Measurements from ENCODE around the gene FIZ1.
A peak's percentile ranks its signal among the peaks of the same experiment; 100 is the strongest.
"Not testable (repeated sequence)": the region's sequence is repeated elsewhere in the genome, so short reads cannot be mapped to it uniquely, and the experiment has no call there.

FIZ1 gene

GRCh38 chr19:55590109-55590508 is 9.2 kb downstream of the FIZ1 start:
- Histone ChIP-seq H3K4me1 (ENCODE audit: control insufficient read depth in 5 of 5, insufficient read depth in 5 of 5, low read length in 5 of 5) (peaks cover 3 to 22% (median 17%) of the 10 kb centered on the region in 5 donors), H3K36me3 (ENCODE audit: control insufficient read depth in 5 of 5, insufficient read depth in 5 of 5, low read length in 5 of 5) (peaks cover 0 to 26% (median 13%) of the 10 kb centered on the region in 5 donors), H3K9me3 (ENCODE audit: control insufficient read depth in 5 of 5, low read length in 5 of 5) (no peaks in the 10 kb centered on the region), H3K4me3 (ENCODE audit: low read depth in 1 of 5, low read length in 5 of 5) (no peak overlapping the region), H3K27me3 (ENCODE audit: control insufficient read depth in 5 of 5, insufficient read depth in 4 of 5, low read length in 5 of 5) (peaks cover 0 to 6% (median 0%) of the 10 kb centered on the region in 5 donors), H3K27ac (ENCODE audit: low read depth, low read length) (no peak overlapping the region), H3K9ac (ENCODE audit: low read length in 5 of 5) (no peak overlapping the region)

- Histone ChIP-seq H3K4me3 (ENCODE audit: low read depth in 1 of 5, low read length in 5 of 5) (no peak overlapping the region), H3K27me3 (ENCODE audit: control insufficient read depth in 5 of 5, insufficient read depth in 4 of 5, low read length in 5 of 5) (peaks cover 0 to 6% (median 0%) of the 10 kb centered on the region in 5 donors), H3K27ac (ENCODE audit: low read depth, low read length) (no peak overlapping the region), H3K4me1 (ENCODE audit: control insufficient read depth in 5 of 5, insufficient read depth in 5 of 5, low read length in 5 of 5) (peaks cover 3 to 22% (median 19%) of the 10 kb centered on the region in 5 donors), H3K36me3 (ENCODE audit: control insufficient read depth in 5 of 5, insufficient read depth in 5 of 5, low read length in 5 of 5) (peaks cover 0 to 20% (median 8%) of the 10 kb centered on the region in 5 donors), H3K9me3 (ENCODE audit: control insufficient read depth in 5 of 5, low read length in 5 of 5) (no peaks in the 10 kb centered on the region), H3K9ac (ENCODE audit: low read length in 5 of 5) (no peak overlapping the region)
Observed at GRCh38 chr19:55588738-55589137, 10.6 kb downstream of the FIZ1 start.

GRCh38 chr19:55586976-55587668 is 12.2 kb downstream of the FIZ1 start:
- no peaks in the 10 kb centered on the region for H3K9me3 ChIP-seq (ENCODE audit: control insufficient read depth in 5 of 5, low read length in 5 of 5)
- H3K36me3 ChIP-seq (ENCODE audit: control insufficient read depth in 5 of 5, insufficient read depth in 5 of 5, low read length in 5 of 5): peaks cover 0 to 4% (median under 1%) of the 10 kb centered on the region in 5 donors
- H3K27ac ChIP-seq (ENCODE audit: low read depth, low read length): no peak overlapping the region
- H3K4me3 ChIP-seq (ENCODE audit: low read depth in 1 of 5, low read length in 5 of 5): peak overlapping the region; percentile 23 to 73 (median 54)
- H3K27me3 ChIP-seq (ENCODE audit: control insufficient read depth in 5 of 5, insufficient read depth in 4 of 5, low read length in 5 of 5): peaks cover 0 to 6% (median 0%) of the 10 kb centered on the region in 5 donors
- H3K4me1 ChIP-seq (ENCODE audit: control insufficient read depth in 5 of 5, insufficient read depth in 5 of 5, low read length in 5 of 5): peaks cover 1 to 26% (median 24%) of the 10 kb centered on the region in 5 donors
- H3K9ac ChIP-seq (ENCODE audit: low read length in 5 of 5): peak overlapping the region in 1 of 5 donors; percentile 20

GRCh38 chr19:55585658-55586339 is 13.5 kb downstream of the FIZ1 start:
- no peak overlapping the region for H3K27ac ChIP-seq (ENCODE audit: low read depth, low read length)
- peak overlapping the region; percentile 4 to 54 (median 36) for H3K4me3 ChIP-seq (ENCODE audit: low read depth in 1 of 5, low read length in 5 of 5)
- no peaks in the 10 kb centered on the region for H3K9me3 ChIP-seq (ENCODE audit: control insufficient read depth in 5 of 5, low read length in 5 of 5)
- peaks cover 0 to 6% (median 0%) of the 10 kb centered on the region in 5 donors for H3K27me3 ChIP-seq (ENCODE audit: control insufficient read depth in 5 of 5, insufficient read depth in 4 of 5, low read length in 5 of 5)
- peak overlapping the region in 1 of 5 donors; percentile 50 for H3K9ac ChIP-seq (ENCODE audit: low read length in 5 of 5)
- no peaks in the 10 kb centered on the region for H3K36me3 ChIP-seq (ENCODE audit: control insufficient read depth in 5 of 5, insufficient read depth in 5 of 5, low read length in 5 of 5)
- peaks cover 1 to 39% (median 37%) of the 10 kb centered on the region in 5 donors for H3K4me1 ChIP-seq (ENCODE audit: control insufficient read depth in 5 of 5, insufficient read depth in 5 of 5, low read length in 5 of 5)

GRCh38 chr19:55584871-55585270 is 14.4 kb downstream of the FIZ1 start:
- H3K27ac ChIP-seq (ENCODE audit: low read depth, low read length): no peak overlapping the region
- H3K27me3 ChIP-seq (ENCODE audit: control insufficient read depth in 5 of 5, insufficient read depth in 4 of 5, low read length in 5 of 5): peaks cover 0 to 6% (median 0%) of the 10 kb centered on the region in 5 donors
- H3K36me3 ChIP-seq (ENCODE audit: control insufficient read depth in 5 of 5, insufficient read depth in 5 of 5, low read length in 5 of 5): no peaks in the 10 kb centered on the region
- H3K4me1 ChIP-seq (ENCODE audit: control insufficient read depth in 5 of 5, insufficient read depth in 5 of 5, low read length in 5 of 5): peaks cover 1 to 44% (median 41%) of the 10 kb centered on the region in 5 donors
- H3K9me3 ChIP-seq (ENCODE audit: control insufficient read depth in 5 of 5, low read length in 5 of 5): no peaks in the 10 kb centered on the region
- no peak overlapping the region for H3K4me3 ChIP-seq (ENCODE audit: low read depth in 1 of 5, low read length in 5 of 5)
- H3K9ac ChIP-seq (ENCODE audit: low read length in 5 of 5): no peak overlapping the region

GRCh38 chr19:55583897-55584296 is 15.4 kb downstream of the FIZ1 start:
- H3K4me1 ChIP-seq (ENCODE audit: control insufficient read depth in 5 of 5, insufficient read depth in 5 of 5, low read length in 5 of 5): peaks cover 3 to 48% (median 45%) of the 10 kb centered on the region in 5 donors
- H3K36me3 ChIP-seq (ENCODE audit: control insufficient read depth in 5 of 5, insufficient read depth in 5 of 5, low read length in 5 of 5); H3K4me3 ChIP-seq (ENCODE audit: low read depth in 1 of 5, low read length in 5 of 5); H3K9ac ChIP-seq (ENCODE audit: low read length in 5 of 5); H3K27ac ChIP-seq (ENCODE audit: low read depth, low read length); H3K27me3 ChIP-seq (ENCODE audit: control insufficient read depth in 5 of 5, insufficient read depth in 4 of 5, low read length in 5 of 5); H3K9me3 ChIP-seq (ENCODE audit: control insufficient read depth in 5 of 5, low read length in 5 of 5): not testable (repeated sequence)

GRCh38 chr19:55582284-55582683 is 17.0 kb downstream of the FIZ1 start:
- not testable (repeated sequence) for H3K9me3 ChIP-seq (ENCODE audit: control insufficient read depth in 5 of 5, low read length in 5 of 5); H3K27ac ChIP-seq (ENCODE audit: low read depth, low read length); H3K4me3 ChIP-seq (ENCODE audit: low read depth in 1 of 5, low read length in 5 of 5); H3K9ac ChIP-seq (ENCODE audit: low read length in 5 of 5); H3K27me3 ChIP-seq (ENCODE audit: control insufficient read depth in 5 of 5, insufficient read depth in 4 of 5, low read length in 5 of 5)
- peaks cover 0 to 17% (median 13%) of the 10 kb centered on the region in 5 donors for H3K36me3 ChIP-seq (ENCODE audit: control insufficient read depth in 5 of 5, insufficient read depth in 5 of 5, low read length in 5 of 5)
- peaks cover 3 to 46% (median 43%) of the 10 kb centered on the region in 5 donors for H3K4me1 ChIP-seq (ENCODE audit: control insufficient read depth in 5 of 5, insufficient read depth in 5 of 5, low read length in 5 of 5)

GRCh38 chr19:55581823-55582223 is 17.5 kb downstream of the FIZ1 start:
- H3K9ac ChIP-seq (ENCODE audit: low read length in 5 of 5): no peak overlapping the region
- H3K27me3 ChIP-seq (ENCODE audit: control insufficient read depth in 5 of 5, insufficient read depth in 4 of 5, low read length in 5 of 5): peaks cover 0 to 6% (median 0%) of the 10 kb centered on the region in 5 donors
- H3K9me3 ChIP-seq (ENCODE audit: control insufficient read depth in 5 of 5, low read length in 5 of 5): peaks cover 0 to under 1% (median 0%) of the 10 kb centered on the region in 5 donors
- peaks cover 3 to 42% (median 38%) of the 10 kb centered on the region in 5 donors for H3K4me1 ChIP-seq (ENCODE audit: control insufficient read depth in 5 of 5, insufficient read depth in 5 of 5, low read length in 5 of 5)
- peaks cover 0 to 20% (median 13%) of the 10 kb centered on the region in 5 donors for H3K36me3 ChIP-seq (ENCODE audit: control insufficient read depth in 5 of 5, insufficient read depth in 5 of 5, low read length in 5 of 5)
- no peak overlapping the region for H3K27ac ChIP-seq (ENCODE audit: low read depth, low read length)
- peak overlapping the region in 1 of 5 donors; percentile 80 for H3K4me3 ChIP-seq (ENCODE audit: low read depth in 1 of 5, low read length in 5 of 5)

- H3K36me3 ChIP-seq (ENCODE audit: control insufficient read depth in 5 of 5, insufficient read depth in 5 of 5, low read length in 5 of 5): peaks cover 0 to 22% (median 13%) of the 10 kb centered on the region in 5 donors
- peaks cover 2 to 38% (median 35%) of the 10 kb centered on the region in 5 donors for H3K4me1 ChIP-seq (ENCODE audit: control insufficient read depth in 5 of 5, insufficient read depth in 5 of 5, low read length in 5 of 5)
- peaks cover 0 to 4% (median 0%) of the 10 kb centered on the region in 5 donors for H3K27me3 ChIP-seq (ENCODE audit: control insufficient read depth in 5 of 5, insufficient read depth in 4 of 5, low read length in 5 of 5)
- H3K27ac ChIP-seq (ENCODE audit: low read depth, low read length): peak overlapping the region; percentile 77
- H3K4me3 ChIP-seq (ENCODE audit: low read depth in 1 of 5, low read length in 5 of 5): peak overlapping the region; percentile 73 to 83 (median 80)
- H3K9ac ChIP-seq (ENCODE audit: low read length in 5 of 5): peak overlapping the region; percentile 67 to 91 (median 84)
- H3K9me3 ChIP-seq (ENCODE audit: control insufficient read depth in 5 of 5, low read length in 5 of 5): peaks cover 0 to 2% (median 0%) of the 10 kb centered on the region in 5 donors
Observed at GRCh38 chr19:55581145-55581822, 18.0 kb downstream of the FIZ1 start.

Measured in subcutaneous abdominal adipose tissue (tissue), 5 donors.